GM19035 (cell line): ENCODE results near the gene SEC23B.
"Not testable (repeated sequence)": the region's sequence is repeated elsewhere in the genome, so short reads cannot be mapped to it uniquely, and the experiment has no call there.

Source experiments
- ATAC-seq: cut with Tn5 transposase; IDR thresholded peaks from one replicate; pipeline ENCODE4 v1.9.1; 2021; ENCODE audit not compliant: unreplicated experiment

Gene SEC23B

GRCh38 chr20:18524646-18525045 lies 16.9 kb downstream of the SEC23B start:
- ATAC-seq = no peak

DNA sequence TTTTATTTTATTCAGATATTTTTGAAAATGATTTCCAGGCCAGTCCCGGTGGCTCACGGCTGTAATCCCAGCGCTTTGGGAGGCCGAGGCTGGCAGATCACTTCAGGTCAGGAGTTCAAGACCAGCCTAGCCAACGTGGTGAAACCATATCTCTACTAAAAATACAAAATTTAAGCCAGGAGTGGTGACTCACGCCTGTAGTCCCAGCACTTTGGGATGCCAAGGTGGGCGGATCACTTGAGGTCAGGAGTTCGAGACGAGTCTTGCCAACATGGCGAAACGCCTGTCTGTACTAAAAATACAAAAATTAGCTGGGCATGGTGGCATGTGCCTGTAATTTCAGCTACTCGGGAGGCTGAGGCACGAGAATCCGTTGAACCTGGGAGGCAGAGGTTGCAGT lies 19.0 kb downstream of the SEC23B start:
- ATAC-seq = not testable (repeated sequence)

- no peak for ATAC-seq
These were observed 19.6 kb downstream of the SEC23B start for GRCh38 chr20:18527339-18527738.

DNA sequence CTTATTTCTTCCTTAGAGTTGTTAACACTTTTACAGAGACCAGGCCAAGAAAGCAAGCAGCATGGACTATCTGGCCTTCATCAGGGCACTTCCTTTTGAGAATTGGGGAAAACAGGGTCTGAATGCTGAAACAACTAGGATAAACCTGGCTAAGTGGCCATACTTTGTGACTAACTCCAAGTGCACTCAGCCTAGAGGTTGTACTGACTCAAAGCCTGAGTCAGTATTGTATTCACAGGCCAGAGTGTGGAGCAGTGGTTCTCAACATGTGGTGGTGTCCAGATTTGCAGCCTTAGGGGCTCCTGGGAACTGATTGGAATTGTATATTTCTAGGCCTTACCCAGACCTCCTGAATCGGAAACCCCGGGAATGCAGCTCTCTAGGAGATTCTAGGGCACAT lies 20.1 kb downstream of the SEC23B start:
- ATAC-seq = no peak

- no peak for ATAC-seq
These were observed 21.3 kb downstream of the SEC23B start for GRCh38 chr20:18529041-18529440.

DNA sequence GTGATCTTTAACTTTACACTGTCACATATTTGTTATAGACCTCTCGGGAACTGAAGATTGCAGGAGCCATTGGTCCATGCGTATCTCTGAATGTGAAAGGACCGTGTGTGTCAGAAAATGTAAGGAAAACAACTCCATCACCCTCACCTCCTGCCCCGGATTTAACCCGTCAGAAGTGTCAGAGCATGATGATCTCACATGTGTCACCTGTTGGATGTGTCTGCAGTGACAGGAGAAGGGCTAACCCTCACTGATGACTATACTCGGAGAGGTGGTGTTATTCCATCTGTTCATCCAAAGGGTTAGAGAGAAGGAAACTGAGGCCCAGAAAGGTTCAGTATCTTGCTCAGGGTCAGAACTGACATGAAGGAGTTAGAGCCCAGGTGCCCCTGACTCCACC lies 24.9 kb downstream of the SEC23B start:
- no peak for ATAC-seq

DNA sequence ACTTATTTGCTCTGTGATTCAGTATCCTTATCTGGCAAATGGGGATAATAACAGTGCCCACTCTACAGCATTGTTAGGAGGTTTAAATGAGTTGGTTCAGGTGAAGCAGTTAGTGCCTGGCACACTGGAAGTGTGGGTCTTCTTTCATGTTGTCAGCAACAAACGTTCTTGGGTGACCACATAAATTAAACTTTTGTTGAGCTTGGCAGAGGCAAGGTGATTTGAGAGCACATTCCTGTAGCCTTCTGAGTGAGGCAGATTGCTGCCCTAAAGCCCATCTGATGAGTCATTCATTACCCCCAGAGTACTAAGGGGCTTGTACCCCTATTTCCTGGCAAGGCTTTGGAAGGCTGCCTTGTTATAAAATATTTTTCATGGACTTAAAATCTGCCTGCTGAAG lies 25.8 kb downstream of the SEC23B start:
- no peak for ATAC-seq

- ATAC-seq = no peak
These were observed 26.4 kb downstream of the SEC23B start for GRCh38 chr20:18533978-18534644.

GRCh38 chr20:18537651-18538050 lies 29.9 kb downstream of the SEC23B start:
- ATAC-seq = no peak

GRCh38 chr20:18541741-18542140 lies 34.0 kb downstream of the SEC23B start:
- no peak for ATAC-seq

DNA sequence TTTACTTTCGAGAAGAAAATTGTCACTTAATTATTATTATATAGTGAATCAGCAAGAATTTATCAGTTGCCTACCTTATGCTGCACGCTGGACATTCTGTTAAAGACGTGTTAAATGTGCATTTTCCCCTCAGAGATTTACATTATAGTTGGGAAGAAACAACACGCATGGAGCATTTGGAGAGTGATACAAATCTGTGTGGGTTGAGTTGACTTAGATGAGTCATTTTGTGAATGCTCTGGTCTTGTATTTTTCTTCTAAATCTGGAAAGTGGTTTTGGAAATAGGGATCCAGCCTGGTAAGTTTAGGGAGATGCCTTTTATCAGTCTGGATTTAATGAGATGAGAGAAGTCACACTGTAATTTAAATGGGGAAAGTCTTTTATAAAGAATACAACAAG lies 35.5 kb downstream of the SEC23B start:
- no peak for ATAC-seq

GRCh38 chr20:18543932-18544331 lies 36.2 kb downstream of the SEC23B start:
- no peak for ATAC-seq

- ATAC-seq = no peak
These were observed 37.8 kb downstream of the SEC23B start for GRCh38 chr20:18545566-18545965.

DNA sequence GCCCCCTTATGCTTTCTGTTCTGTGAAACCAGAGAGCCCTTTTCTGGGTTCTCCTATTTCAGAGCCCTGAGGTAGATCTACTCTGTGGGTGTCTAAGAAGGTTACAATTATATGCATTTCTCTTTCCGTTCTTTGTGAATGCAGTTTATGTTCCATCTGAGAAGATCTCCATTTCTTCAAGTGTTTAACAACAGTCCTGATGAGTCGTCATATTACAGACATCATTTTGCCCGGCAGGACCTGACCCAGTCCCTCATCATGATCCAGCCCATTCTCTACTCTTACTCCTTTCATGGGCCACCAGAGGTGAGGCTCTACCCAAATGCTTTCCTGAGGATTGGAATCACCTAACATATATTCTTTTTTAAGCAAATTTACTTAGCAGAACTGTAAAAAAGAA lies 40.7 kb downstream of the SEC23B start:
- no peak for ATAC-seq

- no peak for ATAC-seq
These were observed 46.0 kb downstream of the SEC23B start for GRCh38 chr20:18553746-18554145.

- ATAC-seq = peak; percentile 99
These were observed 59.4 kb downstream of the SEC23B start, which contains the start of gene SMIM26 for GRCh38 chr20:18566892-18567738. Gene SMIM26 (plus strand): TSS chr20:18567432. CDS start chr20:18567479, 47 bp downstream.

GRCh38 chr20:18567739-18568091 lies 60.0 kb downstream of the SEC23B start:
- ATAC-seq = peak; percentile 18

DNA sequence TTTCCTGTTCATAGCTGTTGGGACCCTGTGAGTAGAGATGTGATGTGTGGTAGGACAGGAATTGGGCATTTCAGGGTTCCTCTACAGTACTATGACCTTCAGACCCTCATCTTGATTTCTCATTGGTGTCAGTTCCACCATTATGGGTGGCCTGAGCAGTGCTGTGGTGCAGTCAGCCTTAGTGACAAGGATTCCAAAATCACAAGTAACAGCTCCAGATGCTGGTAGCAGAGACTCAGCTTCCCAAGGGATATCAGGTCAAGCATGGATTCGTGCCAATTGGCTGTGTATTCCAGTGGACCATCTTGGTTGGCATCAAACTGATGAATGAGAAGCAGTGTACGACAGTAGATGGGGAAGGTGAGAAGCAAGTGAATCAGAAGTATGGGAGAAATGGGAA lies 63.3 kb downstream of the SEC23B start:
- ATAC-seq = no peak

DNA sequence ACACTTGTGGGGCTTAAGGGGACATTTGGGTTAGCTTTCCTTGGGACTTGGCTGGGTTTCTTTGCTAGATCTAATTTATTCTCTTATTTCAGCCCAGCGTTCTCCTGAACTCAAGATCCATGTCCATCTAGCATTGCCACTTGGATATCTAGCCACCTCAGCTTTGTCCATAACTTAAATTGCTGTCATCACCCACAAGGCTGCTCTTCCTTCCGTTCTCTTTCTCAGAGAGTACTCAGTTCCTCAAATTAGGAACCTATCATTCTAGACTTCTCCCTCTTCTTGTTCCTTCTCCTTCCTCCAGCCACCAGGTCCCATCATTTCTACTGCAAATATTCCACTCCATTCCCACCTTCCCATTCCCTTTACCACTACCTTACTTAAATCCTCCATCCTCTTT lies 63.8 kb downstream of the SEC23B start:
- no peak for ATAC-seq

- ATAC-seq = no peak
These were observed 70.2 kb downstream of the SEC23B start for GRCh38 chr20:18577942-18578341.

- no peak for ATAC-seq
These were observed 70.8 kb downstream of the SEC23B start for GRCh38 chr20:18578581-18578980.

- ATAC-seq = no peak
These were observed 72.3 kb downstream of the SEC23B start for GRCh38 chr20:18580012-18580411.
